ENCODE measurements around the gene SGMS2.

Gene SGMS2

GRCh38 chr4:107826421-107826980 lies 1.8 kb downstream of the SGMS2 start:
- in situ Hi-C loops (cut with MboI; ENCODE audit: low pct_unique_long_range_greater_than_20kb, low sequenced_read_pairs): no loop called here
- DNase-seq: no peak

GRCh38 chr4:107828315-107829090 lies 3.8 kb downstream of the SGMS2 start:
- no peak for DNase-seq
- in situ Hi-C loops (cut with MboI; ENCODE audit: low pct_unique_long_range_greater_than_20kb, low sequenced_read_pairs): no loop called here

DNA sequence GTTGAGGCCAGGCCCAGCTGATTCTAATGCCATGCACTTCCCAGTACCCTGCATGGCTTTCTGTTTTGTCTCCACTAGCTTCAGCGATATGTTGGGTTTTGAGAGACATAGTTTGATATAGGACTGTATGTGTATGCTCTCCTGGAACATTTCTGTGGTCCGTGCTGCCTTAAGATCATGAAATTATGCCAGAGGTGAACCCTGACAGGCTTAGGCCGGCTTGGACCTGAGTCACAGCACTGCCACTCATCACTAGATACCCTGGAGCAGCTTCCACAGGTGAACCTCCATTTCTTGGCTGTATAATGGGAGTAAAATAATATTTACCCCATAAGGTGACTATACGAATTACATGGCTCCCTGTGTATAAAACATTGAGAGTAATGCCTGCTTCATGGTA lies 6.4 kb downstream of the SGMS2 start:
- in situ Hi-C loops (cut with MboI; ENCODE audit: low pct_unique_long_range_greater_than_20kb, low sequenced_read_pairs): no loop called here

DNA sequence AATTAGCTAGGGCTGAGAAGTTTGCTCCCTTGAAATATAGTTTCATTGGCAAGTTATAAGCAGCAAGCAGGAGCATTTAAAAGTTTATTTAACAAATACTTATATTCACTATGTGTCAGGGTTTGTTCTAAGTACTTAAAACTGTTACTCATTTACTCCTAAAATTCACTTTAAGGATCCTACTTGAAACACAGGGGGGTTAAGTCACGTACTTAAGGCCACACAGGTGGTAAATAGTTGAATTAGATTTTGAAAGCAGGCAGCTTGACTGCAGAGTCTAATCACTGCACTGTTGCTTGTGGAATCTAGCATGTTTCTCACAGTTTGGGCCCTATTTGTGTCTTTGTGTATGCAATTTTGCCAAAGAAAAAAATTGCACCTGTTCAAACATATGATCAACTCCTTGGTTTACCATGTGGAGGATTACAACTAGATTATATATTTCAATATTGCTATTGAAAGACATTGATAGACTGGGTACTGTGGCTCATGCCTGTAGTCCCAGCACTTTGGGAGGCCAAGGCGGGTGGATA lies 7.6 kb downstream of the SGMS2 start:
- in situ Hi-C loops (cut with MboI; ENCODE audit: low pct_unique_long_range_greater_than_20kb, low sequenced_read_pairs): no loop called here
- no peak for DNase-seq

More for the DNA sequence above, 6.4 kb downstream of the SGMS2 start:
- no peak for DNase-seq

GRCh38 chr4:107834241-107834794 lies 9.6 kb downstream of the SGMS2 start:
- DNase-seq: no peak
- in situ Hi-C loops (cut with MboI; ENCODE audit: low pct_unique_long_range_greater_than_20kb, low sequenced_read_pairs): no loop called here

DNA sequence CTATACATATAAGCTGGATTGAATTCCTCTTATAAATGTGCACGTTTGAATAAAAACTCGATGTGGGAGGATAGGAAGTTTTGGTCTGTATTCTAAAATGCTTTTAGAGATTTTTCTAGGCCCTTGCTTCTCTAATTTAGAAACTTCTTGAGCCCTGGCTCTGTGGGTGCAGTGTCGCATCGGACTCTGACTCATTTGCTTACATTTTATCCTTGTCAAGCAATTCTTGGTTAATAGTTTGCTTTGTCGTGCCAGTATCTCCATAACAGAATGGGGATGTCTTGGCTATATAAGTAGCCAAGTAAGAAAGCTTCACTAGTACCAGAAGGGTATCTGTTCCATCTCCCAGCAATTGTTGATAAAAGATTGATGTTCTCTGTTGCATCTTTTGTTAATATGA lies 10.7 kb downstream of the SGMS2 start:
- DNase-seq: no peak
- in situ Hi-C loops (cut with MboI; ENCODE audit: low pct_unique_long_range_greater_than_20kb, low sequenced_read_pairs): no loop called here

DNA sequence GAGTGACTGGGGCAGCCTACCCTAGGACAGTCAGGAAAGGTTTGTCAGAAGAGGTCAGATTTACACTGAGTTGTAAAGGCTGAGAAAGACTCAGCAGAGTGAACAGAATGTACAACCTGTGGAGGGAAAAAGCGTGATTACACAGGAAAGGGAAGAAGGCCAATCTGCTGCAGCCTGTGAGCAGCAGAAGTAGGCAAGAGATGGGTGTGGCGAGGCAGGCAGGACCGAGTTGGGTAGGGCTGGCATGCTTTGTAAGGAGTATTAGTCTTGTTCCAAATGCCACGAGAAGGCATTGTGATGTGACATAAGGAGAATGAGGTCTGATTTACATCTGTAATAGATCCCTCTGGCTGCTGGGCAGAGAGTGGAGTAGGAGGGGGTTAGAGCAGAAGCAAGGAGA lies 12.6 kb downstream of the SGMS2 start:
- no peak for DNase-seq
- in situ Hi-C loops (cut with MboI; ENCODE audit: low pct_unique_long_range_greater_than_20kb, low sequenced_read_pairs): no loop called here

DNA sequence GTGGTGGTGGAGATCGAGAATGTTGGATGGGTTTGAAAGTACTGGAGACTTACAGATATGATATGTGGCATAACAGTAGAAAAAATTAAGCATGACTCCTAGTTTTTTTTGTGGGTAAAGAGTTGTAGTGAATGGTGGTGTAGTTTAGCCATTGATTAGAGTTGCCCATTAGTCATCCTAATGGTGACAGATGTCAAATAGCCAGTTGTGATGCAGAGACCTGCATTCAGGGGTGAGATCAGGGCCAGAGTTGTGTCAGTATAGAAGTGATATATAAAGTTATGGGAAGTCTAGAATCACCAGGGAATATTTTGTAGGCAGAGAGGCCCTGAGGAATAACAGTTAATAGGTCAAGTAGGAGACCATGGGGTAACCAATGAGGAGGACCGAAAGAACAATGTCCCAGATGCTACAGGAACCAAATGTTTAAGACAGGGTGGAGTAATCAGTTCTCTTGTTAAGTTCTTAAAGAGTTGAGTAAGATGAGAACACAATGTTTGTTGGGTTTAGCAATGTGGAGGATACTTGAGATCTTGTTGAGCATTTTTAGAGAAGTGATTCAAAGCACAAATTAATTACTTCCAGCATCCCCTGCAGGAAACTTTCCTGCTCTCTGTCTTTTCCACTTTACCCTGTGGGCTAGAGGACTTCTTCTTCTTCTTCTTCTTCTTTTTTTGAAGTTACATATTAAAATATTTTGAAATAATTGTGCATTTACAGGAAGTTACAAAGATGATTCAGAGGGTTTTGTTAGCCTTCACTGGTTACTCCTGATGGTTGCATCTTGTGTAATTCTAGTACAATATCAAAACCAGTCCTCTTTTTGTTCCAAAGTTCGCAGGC lies 13.3 kb downstream of the SGMS2 start:
- peak; percentile 12 for DNase-seq
- in situ Hi-C loops (cut with MboI; ENCODE audit: low pct_unique_long_range_greater_than_20kb, low sequenced_read_pairs): no loop called here

GRCh38 chr4:107838861-107839565 lies 14.3 kb downstream of the SGMS2 start:
- DNase-seq: peak; percentile 18
- in situ Hi-C loops (cut with MboI; ENCODE audit: low pct_unique_long_range_greater_than_20kb, low sequenced_read_pairs): no loop called here

- in situ Hi-C loops (cut with MboI; ENCODE audit: low pct_unique_long_range_greater_than_20kb, low sequenced_read_pairs): no loop called here
Measured at GRCh38 chr4:107843391-107843790, 18.7 kb downstream of the SGMS2 start.

DNA sequence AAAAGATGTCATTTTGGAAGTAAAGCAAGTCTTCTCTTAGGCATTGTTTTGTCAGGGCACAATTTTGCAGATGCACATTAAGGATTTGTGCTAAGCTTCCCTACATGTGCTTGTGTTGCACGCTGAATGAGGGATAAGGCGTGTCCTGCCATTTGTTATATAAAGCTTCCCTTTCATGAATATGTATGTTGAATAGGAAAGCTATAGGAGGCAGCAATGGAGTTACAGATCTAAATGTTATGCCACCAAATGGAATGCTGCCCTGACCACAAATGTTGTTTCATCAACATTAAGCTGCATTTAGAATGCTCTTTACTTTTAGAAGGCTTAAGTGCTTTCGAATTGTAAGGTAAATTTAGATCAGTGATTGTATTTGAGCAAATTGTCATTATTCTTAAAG lies 20.9 kb downstream of the SGMS2 start:
- no peak for DNase-seq
- in situ Hi-C loops (cut with MboI; ENCODE audit: low pct_unique_long_range_greater_than_20kb, low sequenced_read_pairs): no loop called here

More at GRCh38 chr4:107843391-107843790, 18.7 kb downstream of the SGMS2 start:
- no peak for DNase-seq

DNA sequence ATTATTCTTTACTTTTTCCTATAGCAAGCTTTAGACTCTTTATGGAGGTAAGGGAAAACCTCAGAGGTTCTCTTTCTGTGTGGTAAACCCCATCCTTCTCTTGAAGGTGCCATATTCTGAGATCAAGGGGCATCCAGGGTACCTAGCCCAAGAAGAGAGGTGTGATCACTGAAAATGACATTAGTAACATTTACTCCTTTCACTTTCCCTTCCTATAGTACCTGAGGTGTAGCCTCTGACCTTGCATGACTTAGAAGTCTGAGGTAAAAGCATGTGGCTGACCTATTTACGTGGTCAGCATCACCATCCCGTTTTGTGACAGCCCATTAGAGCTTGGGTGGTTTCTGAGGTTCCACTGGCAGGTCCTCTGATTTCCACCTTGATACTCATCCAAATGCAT lies 25.7 kb downstream of the SGMS2 start:
- DNase-seq: no peak
- in situ Hi-C loops (cut with MboI; ENCODE audit: low pct_unique_long_range_greater_than_20kb, low sequenced_read_pairs): no loop called here

DNA sequence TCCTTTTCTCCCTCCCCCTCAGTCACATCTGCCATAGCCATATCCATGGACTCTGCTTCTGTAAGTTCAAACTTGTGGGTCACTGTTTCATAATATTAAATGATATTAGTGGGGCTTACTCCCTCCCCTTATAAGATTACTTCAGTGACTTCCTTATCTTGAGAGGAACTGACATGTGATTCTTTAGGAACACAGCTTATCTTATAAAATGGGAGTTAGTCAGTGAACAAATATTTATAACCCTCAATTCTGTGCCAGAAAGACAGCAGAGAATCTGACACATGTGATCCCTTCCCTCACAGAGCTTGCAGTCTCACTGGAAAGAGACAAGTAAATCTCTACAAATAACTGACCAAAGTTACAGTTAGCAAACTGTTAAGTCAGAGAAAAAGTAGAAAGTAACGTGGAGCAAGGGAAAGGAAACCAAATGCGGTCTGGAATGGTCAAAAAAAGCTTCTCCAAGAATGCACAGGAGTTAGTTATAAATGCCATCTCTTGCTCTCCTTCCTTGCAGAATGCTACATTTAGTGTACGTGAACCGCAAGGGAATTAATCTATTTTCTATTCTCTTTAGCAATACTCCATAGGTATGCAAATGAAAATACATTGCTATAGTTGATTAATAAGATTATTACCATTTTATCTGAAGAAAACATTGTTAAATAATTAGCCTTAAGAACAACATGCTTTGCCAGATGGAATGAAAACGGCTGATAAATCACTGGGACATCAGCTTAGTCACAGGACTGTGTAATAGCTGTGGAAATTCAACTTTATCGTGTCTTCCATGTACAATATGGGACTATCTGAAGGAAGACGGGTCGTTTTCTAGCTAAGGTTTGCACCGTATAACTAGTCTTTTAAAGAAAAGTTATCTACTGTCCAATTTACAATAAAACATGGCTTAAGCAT lies 29.0 kb downstream of the SGMS2 start:
- in situ Hi-C loops (cut with MboI; ENCODE audit: low pct_unique_long_range_greater_than_20kb, low sequenced_read_pairs): no loop called here
- DNase-seq: no peak

GRCh38 chr4:107854356-107855022 lies 29.8 kb downstream of the SGMS2 start:
- in situ Hi-C loops (cut with MboI; ENCODE audit: low pct_unique_long_range_greater_than_20kb, low sequenced_read_pairs): no loop called here
- no peak for DNase-seq

- in situ Hi-C loops (cut with MboI; ENCODE audit: low pct_unique_long_range_greater_than_20kb, low sequenced_read_pairs): no loop called here
- DNase-seq: no peak
Measured at GRCh38 chr4:107855723-107856122, 31.0 kb downstream of the SGMS2 start.

DNA sequence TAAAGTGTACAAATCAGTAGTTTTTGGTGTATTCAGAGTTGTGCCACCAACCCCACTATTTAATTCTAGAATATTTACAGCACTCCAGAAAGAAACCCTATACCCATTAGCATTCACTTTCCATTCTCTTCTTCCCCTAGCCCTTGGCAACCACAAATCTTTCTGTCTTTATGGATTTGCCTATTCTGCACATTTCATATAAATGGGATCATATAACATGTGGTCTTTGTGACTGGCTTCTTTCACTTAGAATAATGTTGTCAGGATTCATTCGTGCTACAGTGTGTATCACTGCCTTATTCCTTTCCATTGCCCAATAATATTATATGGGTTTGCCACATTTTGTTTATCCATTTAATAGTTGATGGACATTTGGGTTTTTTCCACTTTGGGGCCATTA lies 32.2 kb downstream of the SGMS2 start:
- DNase-seq: no peak
- in situ Hi-C loops (cut with MboI; ENCODE audit: low pct_unique_long_range_greater_than_20kb, low sequenced_read_pairs): no loop called here

GRCh38 chr4:107857741-107858140 lies 33.0 kb downstream of the SGMS2 start:
- in situ Hi-C loops (cut with MboI; ENCODE audit: low pct_unique_long_range_greater_than_20kb, low sequenced_read_pairs): no loop called here
- no peak for DNase-seq
